ENCODE measurements around the gene TUBB. TPM values are rescaled to one million over a fixed set of nuclear protein-coding genes. Genes with fewer than 3 reads are reported as not detected.
A peak's percentile ranks its signal among the peaks of the same experiment; 100 is the strongest.

Gene TUBB
- total and polyA plus RNA-seq, 2 of the 4 experiments (the other 2 are of a cell fraction), result 1,401 to 2,004 TPM

GRCh38 chr6:30774701-30775100 is 54.5 kb downstream of the TUBB start:
- Histone ChIP-seq H3K36me3 (ENCODE audit: control insufficient read depth, insufficient read depth, low read length) (no peaks in the 10 kb centered on the region), H3K79me1 (ENCODE audit: low read depth in 1 of 2, low read length in 2 of 2) (peaks cover 0 to 18% of the 10 kb centered on the region in 2 experiments), H4K20me1 (ENCODE audit: insufficient read depth, low read length) (no peaks in the 10 kb centered on the region), H3K14ac (replicated peaks; ENCODE audit: low read depth, low read length) (peak overlapping the region; percentile 51), H4K8ac (ENCODE audit: low read depth in 2 of 2, low read length in 2 of 2) (peak overlapping the region; percentile 0 to 50; a peak in 3 of 4 replicates), H3K9ac (ENCODE audit: low read depth, low read length) (no peak overlapping the region), H3K23ac (ENCODE audit: low read depth, low read length) (no peak overlapping the region), H3K4ac (ENCODE audit: low read depth, low read length) (peak overlapping the region; percentile 83), H2BK5ac (ENCODE audit: low read depth, low read length, poor library complexity, severe bottlenecking) (peak overlapping the region; percentile 64), H3K9me3 (ENCODE audit: control insufficient read depth, insufficient read depth, low read length) (no peaks in the 10 kb centered on the region), H3K27ac (ENCODE audit: insufficient read depth, low read length) (no peak overlapping the region), H3K4me1 (ENCODE audit: control insufficient read depth, insufficient read depth, low read length) (peaks cover 23% of the 10 kb centered on the region), H3K4me3 (ENCODE audit: insufficient read depth, low read depth, low read length) (no peak overlapping the region), H3K18ac (ENCODE audit: low read depth, low read length) (peak overlapping the region; percentile 38; the same call in 1 of the 2 replicates), H3K56ac (ENCODE audit: extremely low read depth, insufficient read depth, low read length) (no peak overlapping the region), H2AK5ac (ENCODE audit: low read depth, low read length) (peak overlapping the region; percentile 74), H2AFZ (replicated peaks; ENCODE audit: low read length, poor library complexity) (peak overlapping the region; percentile 60), H4K5ac (ENCODE audit: low read depth, low read length) (peak overlapping the region; percentile 46; the same call in 1 of the 2 replicates), H2AK9ac (replicated peaks; ENCODE audit: low read depth, low read length, poor library complexity) (peak overlapping the region; percentile 56), H2BK15ac (ENCODE audit: low read depth, low read length) (peak overlapping the region; percentile 82), H3K4me2 (ENCODE audit: low read depth, low read length) (no peak overlapping the region), H3K27me3 (ENCODE audit: control insufficient read depth, insufficient read depth, low read length) (no peaks in the 10 kb centered on the region), H2BK20ac (ENCODE audit: low read depth, low read length) (peak overlapping the region; percentile 61; the same call in 1 of the 2 replicates), H4K91ac (ENCODE audit: insufficient read depth, low read depth, low read length) (peak overlapping the region; percentile 65), H3K9me1 (ENCODE audit: insufficient read depth, low read length) (peaks cover 25% of the 10 kb centered on the region), H2BK120ac (ENCODE audit: low read depth, low read length) (peak overlapping the region; percentile 90)
- TF ChIP-seq POLR2A (IDR thresholded peaks at IDR 0.05; ENCODE audit: low read depth, low read length), result no peak
- no peak for TF ChIP-seq RCOR1 (IDR thresholded peaks at IDR 0.05; ENCODE audit: insufficient replicate concordance, low read length)
- no peak for TF ChIP-seq BHLHE40 (IDR thresholded peaks at IDR 0.05; ENCODE audit: low read depth, low read length)
- TF ChIP-seq, protein P1, sequence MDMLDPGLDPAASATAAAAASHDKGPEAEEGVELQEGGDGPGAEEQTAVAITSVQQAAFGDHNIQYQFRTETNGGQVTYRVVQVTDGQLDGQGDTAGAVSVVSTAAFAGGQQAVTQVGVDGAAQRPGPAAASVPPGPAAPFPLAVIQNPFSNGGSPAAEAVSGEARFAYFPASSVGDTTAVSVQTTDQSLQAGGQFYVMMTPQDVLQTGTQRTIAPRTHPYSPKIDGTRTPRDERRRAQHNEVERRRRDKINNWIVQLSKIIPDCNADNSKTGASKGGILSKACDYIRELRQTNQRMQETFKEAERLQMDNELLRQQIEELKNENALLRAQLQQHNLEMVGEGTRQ (IDR thresholded peaks at IDR 0.05; ENCODE audit: low read depth, low read length), result no peak
- no peak for TF ChIP-seq SMC3 (IDR thresholded peaks at IDR 0.05; ENCODE audit: low read depth, low read length)
- TF ChIP-seq CTCF (conservative IDR thresholded peaks at IDR 0.05; ENCODE audit: low read depth, low read length), result no peak
- no peak for TF ChIP-seq CHD1 (IDR thresholded peaks at IDR 0.05; ENCODE audit: low read depth, low read length)
- TF ChIP-seq RFX5 (IDR thresholded peaks at IDR 0.05; ENCODE audit: low read depth, low read length), result no peak
- no peak for TF ChIP-seq CEBPB (IDR thresholded peaks at IDR 0.05; ENCODE audit: low read depth, low read length)
- no peak for TF ChIP-seq MAZ (IDR thresholded peaks at IDR 0.05; ENCODE audit: borderline replicate concordance, low read depth, low read length)
- no peak for TF ChIP-seq MXI1 (IDR thresholded peaks at IDR 0.05; ENCODE audit: borderline replicate concordance, low read depth, low read length)
- no peak for TF ChIP-seq FOS (IDR thresholded peaks at IDR 0.05; ENCODE audit: low read depth, low read length)
- TF ChIP-seq RAD21 (IDR thresholded peaks at IDR 0.05; ENCODE audit: low read length), result no peak
- TF ChIP-seq, protein P2, sequence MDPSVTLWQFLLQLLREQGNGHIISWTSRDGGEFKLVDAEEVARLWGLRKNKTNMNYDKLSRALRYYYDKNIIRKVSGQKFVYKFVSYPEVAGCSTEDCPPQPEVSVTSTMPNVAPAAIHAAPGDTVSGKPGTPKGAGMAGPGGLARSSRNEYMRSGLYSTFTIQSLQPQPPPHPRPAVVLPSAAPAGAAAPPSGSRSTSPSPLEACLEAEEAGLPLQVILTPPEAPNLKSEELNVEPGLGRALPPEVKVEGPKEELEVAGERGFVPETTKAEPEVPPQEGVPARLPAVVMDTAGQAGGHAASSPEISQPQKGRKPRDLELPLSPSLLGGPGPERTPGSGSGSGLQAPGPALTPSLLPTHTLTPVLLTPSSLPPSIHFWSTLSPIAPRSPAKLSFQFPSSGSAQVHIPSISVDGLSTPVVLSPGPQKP (IDR thresholded peaks at IDR 0.05; ENCODE audit: borderline replicate concordance, low read depth, low read length), result no peak
- no TSS peak for BruUV-seq (replicated peaks)
- in situ Hi-C loops (cut with MboI; ENCODE audit: low sequenced_read_pairs) (no loop called here), dilution Hi-C loops (cut with HindIII; ENCODE audit: low sequenced_read_pairs, unreplicated experiment) (no loop called here), intact Hi-C loops (cut with micrococcal nuclease) (no loop called here)
- 83% methylated on average over 4 of the region's 8 CpGs; no CpG with 5 or more reads in 1 of the 2 experiments for WGBS, 2 experiments (ENCODE audit: extremely low coverage in 2 of 2, insufficient read length in 1 of 2)
- ChIA-PET POLR2A (ENCODE audit: unreplicated experiment) (no interaction called here), CTCF (no interaction called here)
- DNase-seq (no peak), ATAC-seq (ENCODE audit: low read depth) (no peak)
